ENCODE data around the gene TRIM15.
A peak's percentile ranks its signal among the peaks of the same experiment; 100 is the strongest.
"Not testable (repeated sequence)": the region's sequence is repeated elsewhere in the genome, so short reads cannot be mapped to it uniquely, and the experiment has no call there.

The TRIM15 gene

DNA sequence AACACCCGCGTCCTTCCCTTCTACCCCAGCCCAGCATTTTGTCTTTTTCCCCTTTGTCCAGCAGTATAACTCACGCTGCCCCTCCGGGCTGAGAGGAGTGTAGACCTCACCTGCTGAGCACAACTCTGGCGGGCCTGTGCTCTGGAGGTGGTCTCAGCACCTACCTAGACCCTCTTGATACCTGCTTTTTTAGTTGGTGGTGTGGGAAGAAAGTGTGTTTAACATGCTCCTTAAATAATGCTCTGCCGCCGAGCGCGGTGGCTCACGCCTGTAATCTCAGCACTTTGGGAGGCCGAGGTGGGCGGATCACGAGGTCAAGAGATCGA, 51.3 kb downstream of the TRIM15 start:
- Histone ChIP-seq H3K79me2 (ENCODE audit: insufficient read depth, low read length) (peaks cover 35% of the 10 kb centered on the region), H3K4me3 (ENCODE audit: insufficient read depth, low read length, poor library complexity, severe bottlenecking) (peak overlapping the region; percentile 58), H2AFZ (ENCODE audit: low read depth, low read length, severe bottlenecking) (peak overlapping the region; percentile 84), H4K20me1 (ENCODE audit: low read depth, low read length) (peaks cover 18% of the 10 kb centered on the region), H3K27me3 (ENCODE audit: low read length) (no peaks in the 10 kb centered on the region), H3F3A (ENCODE audit: insufficient read depth) (peaks cover 17% of the 10 kb centered on the region), H3K9me2 (replicated peaks; ENCODE audit: insufficient read depth, low read length) (no peaks in the 10 kb centered on the region), H3K4me2 (ENCODE audit: low read depth, low read length, poor library complexity, severe bottlenecking) (peak overlapping the region; percentile 79), H3K9me3 (ENCODE audit: insufficient read depth, low read length) (no peaks in the 10 kb centered on the region), H3K27ac (ENCODE audit: low read depth, low read length) (no peak overlapping the region), H3K9ac (ENCODE audit: low read length) (peak overlapping the region; percentile 93), H3K36me3 (ENCODE audit: low read length) (no peaks in the 10 kb centered on the region)
- no peak for TF ChIP-seq EZH2phosphoT487 (conservative IDR thresholded peaks at IDR 0.05; ENCODE audit: low read length)
- TF ChIP-seq, protein P1, sequence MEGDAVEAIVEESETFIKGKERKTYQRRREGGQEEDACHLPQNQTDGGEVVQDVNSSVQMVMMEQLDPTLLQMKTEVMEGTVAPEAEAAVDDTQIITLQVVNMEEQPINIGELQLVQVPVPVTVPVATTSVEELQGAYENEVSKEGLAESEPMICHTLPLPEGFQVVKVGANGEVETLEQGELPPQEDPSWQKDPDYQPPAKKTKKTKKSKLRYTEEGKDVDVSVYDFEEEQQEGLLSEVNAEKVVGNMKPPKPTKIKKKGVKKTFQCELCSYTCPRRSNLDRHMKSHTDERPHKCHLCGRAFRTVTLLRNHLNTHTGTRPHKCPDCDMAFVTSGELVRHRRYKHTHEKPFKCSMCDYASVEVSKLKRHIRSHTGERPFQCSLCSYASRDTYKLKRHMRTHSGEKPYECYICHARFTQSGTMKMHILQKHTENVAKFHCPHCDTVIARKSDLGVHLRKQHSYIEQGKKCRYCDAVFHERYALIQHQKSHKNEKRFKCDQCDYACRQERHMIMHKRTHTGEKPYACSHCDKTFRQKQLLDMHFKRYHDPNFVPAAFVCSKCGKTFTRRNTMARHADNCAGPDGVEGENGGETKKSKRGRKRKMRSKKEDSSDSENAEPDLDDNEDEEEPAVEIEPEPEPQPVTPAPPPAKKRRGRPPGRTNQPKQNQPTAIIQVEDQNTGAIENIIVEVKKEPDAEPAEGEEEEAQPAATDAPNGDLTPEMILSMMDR (IDR thresholded peaks at IDR 0.05; ENCODE audit: insufficient read depth, low read length, poor library complexity, severe bottlenecking): no peak

DNA sequence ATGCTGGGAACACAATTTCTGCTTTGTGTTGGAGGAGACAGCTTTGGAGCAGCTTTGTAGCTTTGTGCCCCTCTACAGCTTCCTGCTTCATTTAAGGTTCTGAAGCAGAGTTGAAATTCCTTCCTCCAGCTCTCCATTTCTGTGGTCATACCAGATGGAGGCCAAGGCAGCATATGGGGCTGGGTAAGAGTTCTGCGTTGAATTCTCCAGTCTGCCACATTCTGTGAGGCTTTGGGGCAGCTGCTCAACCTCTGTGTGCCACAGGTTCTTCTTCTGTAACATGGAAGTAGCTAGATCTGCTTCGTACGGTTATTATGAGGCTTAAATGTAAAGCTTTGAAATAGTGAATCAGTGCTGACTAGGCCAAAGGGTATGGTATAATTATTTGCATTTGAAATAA, 52.8 kb downstream of the TRIM15 start:
- Histone ChIP-seq H3F3A (ENCODE audit: insufficient read depth) (peaks cover 17% of the 10 kb centered on the region), H3K79me2 (ENCODE audit: insufficient read depth, low read length) (peaks cover 21% of the 10 kb centered on the region), H3K9me3 (ENCODE audit: insufficient read depth, low read length) (no peaks in the 10 kb centered on the region), H3K4me3 (ENCODE audit: insufficient read depth, low read length, poor library complexity, severe bottlenecking) (no peak overlapping the region), H2AFZ (ENCODE audit: low read depth, low read length, severe bottlenecking) (no peak overlapping the region), H3K9ac (ENCODE audit: low read length) (no peak overlapping the region), H3K4me2 (ENCODE audit: low read depth, low read length, poor library complexity, severe bottlenecking) (no peak overlapping the region), H3K9me2 (replicated peaks; ENCODE audit: insufficient read depth, low read length) (no peaks in the 10 kb centered on the region), H3K36me3 (ENCODE audit: low read length) (no peaks in the 10 kb centered on the region), H4K20me1 (ENCODE audit: low read depth, low read length) (peaks cover 12% of the 10 kb centered on the region), H3K27me3 (ENCODE audit: low read length) (no peaks in the 10 kb centered on the region), H3K27ac (ENCODE audit: low read depth, low read length) (no peak overlapping the region)
- TF ChIP-seq EZH2phosphoT487 (conservative IDR thresholded peaks at IDR 0.05; ENCODE audit: low read length): no peak
- TF ChIP-seq, protein P1 (IDR thresholded peaks at IDR 0.05; ENCODE audit: insufficient read depth, low read length, poor library complexity, severe bottlenecking): no peak

DNA sequence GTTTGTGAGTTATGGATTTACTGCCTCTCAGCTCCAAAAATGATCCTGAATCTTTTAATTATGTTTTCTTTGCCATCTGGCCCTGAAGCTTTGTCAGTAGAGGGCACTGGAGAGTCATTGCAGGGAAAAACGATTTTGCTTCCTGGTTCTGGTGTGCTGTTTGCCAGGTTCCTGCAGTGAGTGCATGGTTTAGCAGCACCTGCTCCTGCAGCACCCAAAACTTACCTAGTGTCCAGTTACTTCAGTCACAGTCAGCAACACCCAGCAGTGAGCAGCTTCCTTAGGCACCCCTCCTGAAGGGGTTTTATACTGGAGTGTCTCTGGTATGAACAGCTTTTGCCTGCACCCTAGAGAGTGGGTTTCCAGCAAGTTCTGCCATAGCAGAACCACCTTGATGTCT, 55.9 kb downstream of the TRIM15 start:
- H3K79me2 ChIP-seq (ENCODE audit: insufficient read depth, low read length): no peaks in the 10 kb centered on the region
- TF ChIP-seq, protein P1 (IDR thresholded peaks at IDR 0.05; ENCODE audit: insufficient read depth, low read length, poor library complexity, severe bottlenecking): peak; percentile 95
- no peak for TF ChIP-seq EZH2phosphoT487 (conservative IDR thresholded peaks at IDR 0.05; ENCODE audit: low read length)
- H3K27me3 ChIP-seq (ENCODE audit: low read length): no peaks in the 10 kb centered on the region
- H3K9me2 ChIP-seq (replicated peaks; ENCODE audit: insufficient read depth, low read length): no peaks in the 10 kb centered on the region
- no peaks in the 10 kb centered on the region for H4K20me1 ChIP-seq (ENCODE audit: low read depth, low read length)
- no peaks in the 10 kb centered on the region for H3K36me3 ChIP-seq (ENCODE audit: low read length)
- peaks cover 19% of the 10 kb centered on the region; the same call in 1 of the 2 replicates for H3K9me3 ChIP-seq (ENCODE audit: insufficient read depth, low read length)
- no peak overlapping the region for H3K27ac ChIP-seq (ENCODE audit: low read depth, low read length)
- peak overlapping the region; percentile 79 for H2AFZ ChIP-seq (ENCODE audit: low read depth, low read length, severe bottlenecking)
- no peak overlapping the region for H3K4me3 ChIP-seq (ENCODE audit: insufficient read depth, low read length, poor library complexity, severe bottlenecking)
- peaks cover 12% of the 10 kb centered on the region for H3F3A ChIP-seq (ENCODE audit: insufficient read depth)
- no peak overlapping the region for H3K9ac ChIP-seq (ENCODE audit: low read length)
- H3K4me2 ChIP-seq (ENCODE audit: low read depth, low read length, poor library complexity, severe bottlenecking): peak overlapping the region; percentile 4

DNA sequence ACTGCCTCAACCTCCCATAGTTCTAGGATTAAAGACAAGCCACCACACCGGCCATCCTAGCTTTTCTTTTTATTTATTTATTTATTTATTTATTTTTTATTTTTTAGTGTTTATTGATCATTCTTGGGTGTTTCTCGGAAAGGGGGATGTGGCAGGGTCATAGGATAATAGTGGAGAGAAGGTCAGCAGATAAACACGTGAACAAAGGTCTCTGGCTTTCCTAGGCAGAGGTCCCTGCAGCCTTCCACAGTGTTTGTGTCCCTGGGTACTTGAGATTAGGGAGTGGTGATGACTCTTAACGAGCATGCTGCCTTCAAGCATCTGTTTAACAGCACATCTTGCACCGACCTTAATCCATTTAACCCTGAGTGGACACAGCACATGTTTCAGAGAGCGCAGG, 58.0 kb downstream of the TRIM15 start:
- not testable (repeated sequence) for H3K79me2 ChIP-seq (ENCODE audit: insufficient read depth, low read length); H3K36me3 ChIP-seq (ENCODE audit: low read length); H3K4me2 ChIP-seq (ENCODE audit: low read depth, low read length, poor library complexity, severe bottlenecking); H2AFZ ChIP-seq (ENCODE audit: low read depth, low read length, severe bottlenecking); H3F3A ChIP-seq (ENCODE audit: insufficient read depth); H4K20me1 ChIP-seq (ENCODE audit: low read depth, low read length); H3K27me3 ChIP-seq (ENCODE audit: low read length); H3K9ac ChIP-seq (ENCODE audit: low read length); H3K27ac ChIP-seq (ENCODE audit: low read depth, low read length); H3K9me2 ChIP-seq (replicated peaks; ENCODE audit: insufficient read depth, low read length); H3K4me3 ChIP-seq (ENCODE audit: insufficient read depth, low read length, poor library complexity, severe bottlenecking)
- H3K9me3 ChIP-seq (ENCODE audit: insufficient read depth, low read length): peaks cover 24% of the 10 kb centered on the region; the same call in 1 of the 2 replicates

DNA sequence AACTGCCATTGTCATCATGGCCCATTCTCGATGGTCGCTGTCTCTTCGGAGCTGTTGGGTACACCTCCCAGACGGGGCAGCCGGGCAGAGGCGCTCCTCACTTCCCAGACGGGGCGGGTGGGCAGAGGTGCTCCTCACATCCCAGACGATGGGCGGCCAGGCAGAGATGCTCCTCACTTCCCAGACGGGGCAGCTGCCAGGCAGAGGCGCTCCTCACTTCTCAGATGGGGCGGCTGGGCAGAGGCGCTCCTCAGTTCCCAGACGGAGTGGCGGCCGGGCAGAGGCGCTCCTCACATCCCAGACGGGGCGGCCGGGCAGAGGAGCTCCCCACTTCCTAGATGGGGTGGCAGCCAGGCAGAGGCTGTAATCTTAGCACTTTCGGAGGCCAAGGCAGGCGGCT, 58.6 kb downstream of the TRIM15 start:
- H3K4me3 ChIP-seq (ENCODE audit: insufficient read depth, low read length, poor library complexity, severe bottlenecking); H3K27ac ChIP-seq (ENCODE audit: low read depth, low read length); H2AFZ ChIP-seq (ENCODE audit: low read depth, low read length, severe bottlenecking); H3K36me3 ChIP-seq (ENCODE audit: low read length); H3K79me2 ChIP-seq (ENCODE audit: insufficient read depth, low read length); H3K4me2 ChIP-seq (ENCODE audit: low read depth, low read length, poor library complexity, severe bottlenecking); H3F3A ChIP-seq (ENCODE audit: insufficient read depth); H4K20me1 ChIP-seq (ENCODE audit: low read depth, low read length); H3K27me3 ChIP-seq (ENCODE audit: low read length); H3K9ac ChIP-seq (ENCODE audit: low read length); H3K9me2 ChIP-seq (replicated peaks; ENCODE audit: insufficient read depth, low read length): not testable (repeated sequence)
- H3K9me3 ChIP-seq (ENCODE audit: insufficient read depth, low read length): peaks cover 24% of the 10 kb centered on the region; the same call in 1 of the 2 replicates
